Non-pigmented ciliary epithelial cell (primary cell): ENCODE data around the gene ZNF407.

Experiments
- DNase-seq: peaks from one replicate; pipeline ENCODE4 v3.0.0-alpha.2; 2010; ENCODE audit warnings: low read depth

Gene ZNF407

GRCh38 chr18:74724186-74724585 is 126.5 kb downstream of the ZNF407 start:
- DNase-seq: peak; percentile 34

DNA sequence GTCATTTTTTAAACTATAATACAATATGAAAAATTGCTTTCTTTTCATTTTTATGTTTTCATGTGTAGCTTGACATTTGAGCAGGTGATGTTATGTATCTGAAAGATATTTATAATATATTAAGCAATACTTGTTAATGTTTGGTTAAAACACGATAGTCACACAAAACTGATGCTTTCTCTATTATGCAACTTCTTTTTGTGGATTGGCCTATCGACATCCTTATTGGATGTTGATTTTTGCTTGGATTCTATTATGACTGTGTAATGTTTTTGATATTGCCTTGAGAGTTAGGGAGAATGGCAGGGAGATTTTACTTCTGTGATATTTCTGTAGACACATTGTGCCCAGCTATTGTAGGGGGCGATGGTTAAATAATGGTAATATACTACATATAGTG is 128.0 kb downstream of the ZNF407 start:
- no peak for DNase-seq

GRCh38 chr18:74728586-74728985 is 130.9 kb downstream of the ZNF407 start:
- no peak for DNase-seq

DNA sequence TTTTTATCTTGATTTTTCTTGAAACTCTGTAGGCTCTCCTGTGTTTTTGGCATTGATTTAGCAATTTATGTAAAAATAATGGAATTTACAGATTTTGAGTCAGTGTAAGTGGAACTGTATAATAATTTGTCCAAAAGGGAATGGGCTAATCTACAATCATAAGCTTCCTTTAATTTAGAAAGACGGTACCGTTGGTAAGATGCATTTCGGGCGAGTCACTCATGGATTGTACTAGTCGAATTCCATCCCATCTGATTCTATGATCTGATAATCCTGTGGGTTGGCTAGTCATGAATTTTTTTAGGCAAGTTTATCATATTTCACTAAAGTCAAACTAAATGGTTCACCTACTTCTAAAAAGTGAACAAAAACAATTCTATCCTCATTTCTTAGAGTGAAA is 133.4 kb downstream of the ZNF407 start:
- DNase-seq: peak; percentile 50

DNA sequence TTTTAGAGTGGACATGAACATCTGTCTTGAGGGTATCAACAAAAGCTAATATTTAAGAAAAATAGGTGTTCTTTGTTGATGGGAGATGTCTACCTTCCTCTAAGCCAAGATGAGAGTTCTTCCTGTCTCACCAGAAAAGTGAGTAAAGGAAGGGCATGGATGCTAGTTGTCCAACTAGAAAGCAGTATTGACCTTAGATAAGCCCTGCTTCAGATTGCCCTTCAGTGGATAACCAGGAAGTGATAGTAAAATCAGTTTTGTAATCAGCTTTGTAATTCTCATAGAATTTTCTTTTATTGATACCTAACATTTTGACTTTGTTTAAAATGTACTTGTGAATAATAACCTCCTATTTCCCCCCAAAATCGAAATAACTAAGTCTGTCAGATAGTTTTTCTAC is 134.7 kb downstream of the ZNF407 start:
- no peak for DNase-seq

- no peak for DNase-seq
These were observed 135.9 kb downstream of the ZNF407 start for GRCh38 chr18:74733598-74733997.

GRCh38 chr18:74734013-74734444 is 136.4 kb downstream of the ZNF407 start:
- DNase-seq: no peak

DNA sequence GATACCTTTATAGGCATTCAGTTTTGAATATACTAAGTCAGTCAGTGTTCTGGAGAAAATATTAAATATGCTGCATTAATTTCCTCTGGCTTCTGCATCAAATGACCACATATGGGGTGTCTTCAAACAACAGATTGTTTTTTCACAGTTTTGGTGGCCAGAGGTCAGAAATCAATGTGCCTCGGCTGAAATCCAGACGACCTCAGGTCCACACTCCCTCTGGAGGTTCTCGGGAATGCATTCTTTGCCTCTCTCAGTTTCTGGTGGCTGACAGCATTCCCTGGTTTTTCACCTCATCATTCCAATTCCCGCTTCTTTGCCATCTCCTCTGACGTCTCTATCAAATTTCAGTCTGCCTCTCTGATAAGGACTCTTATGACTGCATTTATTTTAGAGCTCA is 142.3 kb downstream of the ZNF407 start:
- DNase-seq: no peak

DNA sequence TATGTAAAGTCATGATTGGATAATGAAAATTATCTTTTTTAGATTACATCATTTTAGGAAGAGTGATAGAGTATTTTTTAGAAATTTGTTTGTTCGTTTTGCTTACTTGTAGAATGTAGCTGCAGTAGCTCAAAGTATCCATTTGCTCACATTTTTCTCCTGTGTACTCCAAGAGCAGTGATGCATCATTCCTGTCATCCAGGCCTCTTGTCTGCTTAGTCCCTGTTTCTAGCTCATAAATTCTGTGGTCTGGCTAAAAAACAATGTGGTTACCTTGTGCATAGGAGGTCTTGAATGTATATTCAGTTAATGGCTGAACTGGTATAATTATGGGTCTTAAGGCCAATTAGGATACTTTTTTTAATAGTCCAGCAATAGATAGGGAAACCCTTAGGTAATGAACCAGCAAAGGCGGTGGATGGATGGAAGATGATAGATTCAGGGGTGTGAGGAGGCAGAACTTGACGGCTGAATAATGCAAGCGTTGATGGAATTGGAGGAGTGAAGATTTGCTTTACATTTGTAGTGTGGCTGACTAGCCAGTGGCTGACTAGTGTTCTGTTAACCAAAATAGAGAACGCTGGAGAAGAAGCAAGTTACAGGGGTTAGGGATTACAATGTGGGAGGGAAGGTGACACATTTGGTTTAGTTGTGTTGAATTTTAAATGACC is 145.0 kb downstream of the ZNF407 start:
- no peak for DNase-seq

DNA sequence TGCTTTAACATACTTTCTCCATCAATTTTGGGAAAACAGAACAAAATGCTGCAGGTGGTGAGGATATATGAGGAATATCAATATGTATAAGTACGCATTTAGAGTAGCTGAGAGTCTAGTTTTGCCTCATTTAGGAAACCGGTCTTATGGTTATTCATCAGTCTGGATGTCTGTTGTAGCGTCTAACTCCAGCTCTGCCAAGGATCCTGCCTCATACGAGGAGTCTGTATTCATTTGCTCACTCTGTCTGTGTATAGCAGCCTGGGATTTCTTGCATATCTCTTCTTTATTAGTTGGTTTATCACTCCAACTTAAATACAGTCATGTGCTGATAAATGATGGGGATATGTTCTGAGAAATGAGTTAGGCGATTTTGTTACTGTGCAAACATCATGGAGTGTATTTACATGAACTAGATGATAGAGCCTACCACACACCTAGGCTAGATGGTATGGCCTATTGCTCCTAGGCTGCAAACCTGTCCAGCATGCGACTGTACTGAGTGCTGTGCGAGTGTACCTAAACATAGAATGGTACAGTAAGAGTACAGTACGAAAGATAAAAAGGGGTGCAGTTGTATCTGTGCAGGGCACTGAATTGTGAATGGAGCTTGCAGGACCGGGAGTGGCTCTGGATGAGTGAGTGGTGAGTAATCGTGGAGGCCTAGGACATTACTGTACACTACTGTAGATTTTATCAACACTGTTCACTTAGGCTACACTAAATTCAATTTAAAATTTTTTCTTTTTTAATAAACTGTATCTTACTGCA is 148.1 kb downstream of the ZNF407 start:
- DNase-seq: no peak

GRCh38 chr18:74748809-74749208 is 151.1 kb downstream of the ZNF407 start:
- DNase-seq: no peak

DNA sequence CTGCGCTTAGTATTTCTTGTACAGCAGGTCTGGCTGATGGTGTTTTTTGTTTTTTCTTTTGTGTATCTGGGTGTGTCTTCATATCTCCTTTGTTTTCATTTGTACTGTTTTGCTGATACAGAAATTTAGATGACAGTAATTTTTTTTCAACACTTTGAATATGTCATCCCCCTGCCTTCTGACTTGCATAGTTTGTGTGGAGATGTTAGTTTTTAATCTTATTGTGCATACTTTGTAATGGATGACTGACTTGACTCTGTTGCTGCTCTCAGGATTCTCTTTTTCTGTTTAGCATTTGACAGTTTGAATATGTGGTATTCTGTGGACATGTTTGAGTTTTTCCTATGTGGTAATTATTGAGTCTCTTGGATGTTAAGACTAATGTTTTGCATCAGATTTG is 161.3 kb downstream of the ZNF407 start:
- DNase-seq: no peak

DNA sequence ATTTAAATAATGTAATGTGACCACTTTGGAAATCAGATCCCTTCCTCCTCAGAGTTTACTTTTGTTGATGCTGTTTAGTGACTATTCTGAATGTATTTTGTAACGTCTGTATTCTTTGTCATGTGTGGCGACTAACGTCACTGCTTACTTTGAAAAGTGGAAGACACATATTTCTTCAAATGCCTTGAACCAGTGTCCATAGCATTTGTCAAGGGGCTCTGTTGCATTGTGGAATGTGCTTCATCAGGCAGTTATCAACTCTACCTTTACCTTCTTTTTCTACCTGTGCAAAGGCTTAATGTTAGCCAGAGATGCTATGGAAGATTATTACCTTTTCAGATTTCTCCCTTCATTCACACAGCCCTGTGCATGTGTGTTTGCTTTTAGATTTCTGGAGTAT is 162.4 kb downstream of the ZNF407 start:
- no peak for DNase-seq

DNA sequence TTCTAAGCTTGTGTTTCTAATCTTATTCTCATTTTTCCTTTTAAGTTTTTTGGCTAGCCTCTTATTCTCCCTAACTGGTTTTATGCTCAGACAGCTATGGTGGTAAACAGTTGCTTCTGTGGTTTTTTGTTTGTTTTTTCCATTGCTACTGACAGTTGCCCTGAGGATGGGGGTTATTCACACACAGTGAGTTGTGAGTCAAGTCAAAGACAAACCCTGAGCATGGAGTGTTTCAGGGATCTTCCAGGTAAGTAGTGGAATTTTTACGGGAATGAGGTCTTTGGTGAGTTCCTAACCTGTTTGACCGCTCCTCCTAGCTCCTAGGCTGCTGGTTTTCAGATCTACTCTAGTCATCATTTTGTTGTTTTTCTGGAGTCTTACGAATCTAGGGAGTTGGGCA is 162.8 kb downstream of the ZNF407 start:
- DNase-seq: no peak

DNA sequence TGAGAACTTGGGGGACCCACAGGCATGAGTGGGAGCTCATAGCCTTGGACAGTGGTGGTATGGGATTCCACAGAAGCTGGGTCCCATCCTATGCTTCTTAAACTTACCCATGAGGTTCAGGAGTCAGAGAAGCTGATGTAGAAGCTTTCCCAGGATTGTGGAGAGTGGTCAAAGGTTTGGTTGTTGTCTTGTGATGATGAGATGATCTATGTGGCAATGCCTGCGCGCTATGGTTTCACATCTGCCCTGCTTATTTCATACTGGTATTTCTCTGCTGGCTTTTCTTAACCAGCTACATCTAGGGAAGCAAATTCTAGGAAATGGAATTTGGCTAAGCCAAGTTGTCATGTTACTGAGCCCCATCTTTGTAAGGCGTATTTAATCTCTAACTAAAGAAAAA is 168.6 kb downstream of the ZNF407 start:
- DNase-seq: no peak

GRCh38 chr18:74768096-74768495 is 170.4 kb downstream of the ZNF407 start:
- no peak for DNase-seq

DNA sequence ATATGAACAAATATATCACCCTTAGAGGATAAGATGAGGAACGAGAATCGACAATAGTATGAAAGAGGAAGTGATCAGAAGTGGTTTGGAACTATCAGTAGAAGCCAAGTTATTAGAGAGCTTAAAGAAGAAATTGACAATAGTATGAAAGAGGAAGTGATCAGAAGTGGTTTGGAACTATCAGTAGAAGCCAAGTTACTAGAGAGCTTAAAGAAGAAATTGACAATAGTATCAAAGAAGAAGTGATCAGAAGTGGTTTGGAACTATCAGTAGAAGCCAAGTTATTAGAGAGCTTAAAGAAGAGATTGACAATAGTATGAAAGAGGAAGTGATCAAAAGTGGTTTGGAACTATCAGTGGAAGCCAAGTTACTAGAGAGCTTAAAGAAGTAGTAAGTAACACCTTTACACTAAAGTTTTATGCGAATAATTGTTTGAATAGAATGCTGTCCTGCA is 175.5 kb downstream of the ZNF407 start:
- no peak for DNase-seq

DNA sequence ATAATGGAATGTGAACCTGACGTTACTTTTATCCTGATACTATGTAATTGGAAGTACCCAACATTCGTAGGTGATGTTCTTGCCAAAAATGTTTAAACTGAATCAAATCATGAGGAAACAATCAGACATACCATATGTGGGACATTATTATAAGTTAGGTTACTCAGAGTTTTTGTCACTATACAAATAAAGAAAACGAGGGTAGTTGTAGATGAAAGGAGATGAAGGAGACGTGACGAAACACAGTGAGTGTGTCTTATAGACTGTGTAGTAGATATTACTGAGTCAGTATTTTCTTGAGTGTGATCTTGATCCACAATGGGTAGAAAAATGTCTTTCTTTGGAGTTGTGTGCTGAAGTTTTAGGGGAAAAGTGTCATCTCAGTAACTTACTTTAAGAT is 176.8 kb downstream of the ZNF407 start:
- DNase-seq: no peak

DNA sequence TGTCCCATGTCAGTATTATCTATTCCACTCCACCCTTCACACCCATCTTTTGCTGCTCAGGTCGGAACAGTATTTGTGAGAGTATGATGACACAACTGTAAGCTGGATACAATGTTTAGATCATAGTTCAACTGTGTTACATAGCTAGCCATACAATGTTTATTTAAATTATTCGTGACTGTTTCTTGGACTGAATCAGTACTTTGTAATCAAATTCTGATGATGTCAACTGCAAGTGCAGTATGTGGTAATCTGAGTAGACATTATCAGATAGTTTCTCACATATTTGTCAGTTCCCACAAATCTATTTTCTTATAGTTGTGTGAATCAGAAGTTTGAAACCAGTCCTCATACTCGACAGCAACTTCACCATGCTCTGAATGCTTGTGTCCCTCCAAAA is 177.6 kb downstream of the ZNF407 start:
- DNase-seq: peak; percentile 60

DNA sequence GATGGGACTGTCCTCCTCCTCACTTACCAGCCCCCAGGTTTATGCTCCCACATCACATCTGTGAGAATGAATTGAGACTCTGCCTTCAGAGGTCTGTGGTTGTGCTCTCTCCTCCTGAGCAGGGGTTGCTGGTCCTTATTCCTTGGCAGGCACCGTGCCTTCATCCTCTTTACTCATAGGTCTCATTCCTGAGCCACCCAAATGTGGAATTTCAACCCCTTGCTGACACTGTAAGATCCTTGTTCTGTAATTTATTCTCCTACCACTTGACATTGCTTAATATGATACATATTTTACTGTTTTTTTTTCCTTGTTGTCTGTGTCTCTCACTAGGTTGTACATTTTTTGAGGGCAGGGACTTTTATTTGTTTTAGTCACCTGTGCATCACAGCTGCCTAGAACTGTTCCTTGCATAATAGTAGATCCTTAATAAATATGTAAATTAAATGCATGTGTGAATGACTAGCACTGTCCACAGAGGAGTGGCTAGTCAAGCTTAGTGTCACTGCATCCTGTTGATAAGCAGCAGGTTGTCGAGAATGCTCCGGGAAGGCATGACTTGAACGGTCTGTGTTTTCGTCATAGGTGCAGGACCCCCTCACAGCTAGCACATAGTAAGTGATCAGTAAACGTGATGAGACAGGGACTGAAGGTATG is 180.6 kb downstream of the ZNF407 start:
- no peak for DNase-seq

- no peak for DNase-seq
These were observed 187.1 kb downstream of the ZNF407 start for GRCh38 chr18:74784752-74785151.

- DNase-seq: no peak
These were observed 188.0 kb downstream of the ZNF407 start for GRCh38 chr18:74785632-74786031.

GRCh38 chr18:74788657-74789056 is 191.0 kb downstream of the ZNF407 start:
- DNase-seq: no peak
